ENCODE results near the gene CNTN5.

- TF ChIP-seq CTCF (IDR thresholded peaks at IDR 0.05 in 4 of 5, conservative IDR thresholded peaks at IDR 0.05 in 1 of 5) (no peak), POLR2A (IDR thresholded peaks at IDR 0.05) (no peak)
Observed at GRCh38 chr11:100338144-100338840, 1317.5 kb downstream of the CNTN5 start.

All from gastrocnemius medialis (tissue), 4 donors.